WI38 (cell line): ENCODE results near the gene HNRNPA2B1.
A peak's percentile ranks its signal among the peaks of the same experiment; 100 is the strongest.

Experiments
- H3K4me3 ChIP-seq: 2 replicates; pipeline ENCODE4 v1.5.1; 2011; ENCODE audit warnings: low read depth, mild to moderate bottlenecking, control low read depth, low read length
- TF ChIP-seq, protein P1 (sequence below): IDR thresholded peaks from 2 replicates; pipeline ENCODE4 v1.5.1; 2012; ENCODE audit warnings: low read depth, mild to moderate bottlenecking, control low read depth, low read length

The HNRNPA2B1 gene

DNA sequence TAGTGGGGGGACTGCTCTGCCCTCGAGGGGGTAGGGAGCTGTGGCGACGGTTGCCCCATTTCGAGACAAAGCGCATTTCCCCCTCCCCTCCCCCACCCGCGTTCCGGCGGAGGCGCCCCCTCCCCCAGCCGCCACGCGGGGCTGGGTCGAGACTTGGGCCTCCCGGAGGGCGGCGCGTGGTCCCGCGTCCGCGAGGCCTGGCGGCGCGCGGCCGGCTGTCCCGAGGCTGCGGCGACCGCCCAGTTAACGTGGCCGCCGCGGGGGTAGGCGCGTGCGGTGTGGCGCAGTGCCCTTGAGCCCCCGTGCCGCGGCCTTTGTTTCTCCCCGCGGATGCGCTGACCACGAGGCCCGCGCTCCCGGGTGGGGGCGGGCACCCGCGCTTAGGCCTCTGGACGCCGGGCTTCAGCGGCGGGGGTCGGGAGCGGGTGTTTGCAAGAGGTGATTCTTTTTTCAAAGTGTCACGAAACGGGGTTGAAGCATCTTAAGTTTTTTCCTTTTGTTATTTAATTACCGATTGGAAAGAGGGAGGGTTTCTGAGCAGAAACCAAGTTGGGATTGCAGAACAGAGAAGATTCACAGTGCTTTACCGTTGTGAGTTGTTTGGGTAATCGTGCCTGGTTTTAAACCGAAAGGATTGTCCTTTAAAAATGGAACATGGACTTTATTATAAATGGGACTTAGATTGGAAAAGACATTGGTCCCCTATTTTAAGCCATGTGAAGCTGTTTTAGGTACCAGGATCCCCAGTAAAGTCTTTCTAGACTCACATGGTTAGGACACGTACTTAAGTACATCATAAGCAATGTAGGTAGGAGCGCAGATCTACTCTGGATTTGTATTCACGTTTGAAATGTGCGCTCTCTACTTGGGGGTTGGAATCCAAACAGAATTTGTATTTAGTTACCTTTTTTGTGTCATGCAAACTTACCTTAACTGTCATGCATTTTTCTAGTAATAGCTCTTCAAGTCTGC, 1.8 kb upstream of the HNRNPA2B1 start:
- TF ChIP-seq, protein P1, sequence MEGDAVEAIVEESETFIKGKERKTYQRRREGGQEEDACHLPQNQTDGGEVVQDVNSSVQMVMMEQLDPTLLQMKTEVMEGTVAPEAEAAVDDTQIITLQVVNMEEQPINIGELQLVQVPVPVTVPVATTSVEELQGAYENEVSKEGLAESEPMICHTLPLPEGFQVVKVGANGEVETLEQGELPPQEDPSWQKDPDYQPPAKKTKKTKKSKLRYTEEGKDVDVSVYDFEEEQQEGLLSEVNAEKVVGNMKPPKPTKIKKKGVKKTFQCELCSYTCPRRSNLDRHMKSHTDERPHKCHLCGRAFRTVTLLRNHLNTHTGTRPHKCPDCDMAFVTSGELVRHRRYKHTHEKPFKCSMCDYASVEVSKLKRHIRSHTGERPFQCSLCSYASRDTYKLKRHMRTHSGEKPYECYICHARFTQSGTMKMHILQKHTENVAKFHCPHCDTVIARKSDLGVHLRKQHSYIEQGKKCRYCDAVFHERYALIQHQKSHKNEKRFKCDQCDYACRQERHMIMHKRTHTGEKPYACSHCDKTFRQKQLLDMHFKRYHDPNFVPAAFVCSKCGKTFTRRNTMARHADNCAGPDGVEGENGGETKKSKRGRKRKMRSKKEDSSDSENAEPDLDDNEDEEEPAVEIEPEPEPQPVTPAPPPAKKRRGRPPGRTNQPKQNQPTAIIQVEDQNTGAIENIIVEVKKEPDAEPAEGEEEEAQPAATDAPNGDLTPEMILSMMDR, result no peak
- H3K4me3 ChIP-seq, result peak overlapping the region; percentile 100

- TF ChIP-seq, protein P1, result no peak
Measured at GRCh38 chr7:26201247-26202018, 887 bp upstream of the HNRNPA2B1 start, which contains the start of gene CBX3. Gene CBX3, plus strand, starts transcription at chr7:26201745. Its CDS starts 1,254 bp downstream, at chr7:26202999.

DNA sequence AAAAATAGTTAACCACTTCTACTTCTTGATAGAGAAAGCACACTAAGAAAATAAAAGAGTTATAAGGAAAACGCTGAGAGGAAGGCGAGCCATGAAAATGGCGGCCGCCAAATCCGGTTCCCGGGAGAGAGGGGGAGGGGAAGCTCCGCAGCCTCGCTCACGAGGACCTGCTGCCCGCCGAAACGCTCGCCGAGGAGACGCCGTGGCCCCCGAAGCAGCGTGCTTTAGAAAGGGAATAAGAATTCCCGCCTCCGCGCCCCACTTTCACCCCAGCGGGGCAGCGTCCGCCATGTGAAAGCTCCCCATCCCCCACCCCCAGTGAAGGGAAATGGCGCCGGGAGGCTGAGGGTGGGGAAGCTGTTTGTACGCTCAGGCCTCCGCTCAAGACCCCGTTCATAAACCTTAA, 505 bp downstream of the HNRNPA2B1 start:
- peak overlapping the region; percentile 100 for H3K4me3 ChIP-seq
- TF ChIP-seq, protein P1, result no peak

More at GRCh38 chr7:26201247-26202018, 887 bp upstream of the HNRNPA2B1 start, which contains the start of gene CBX3:
- H3K4me3 ChIP-seq, result peak within 1 kb of the TSS; percentile 100

GRCh38 chr7:26199301-26200037, 1.1 kb downstream of the HNRNPA2B1 start:
- TF ChIP-seq, protein P1, result no peak
- peak overlapping the region; percentile 100 for H3K4me3 ChIP-seq

GRCh38 chr7:26198781-26199169, 1.8 kb downstream of the HNRNPA2B1 start:
- TF ChIP-seq, protein P1, result no peak
- H3K4me3 ChIP-seq, result peak overlapping the region; percentile 100

DNA sequence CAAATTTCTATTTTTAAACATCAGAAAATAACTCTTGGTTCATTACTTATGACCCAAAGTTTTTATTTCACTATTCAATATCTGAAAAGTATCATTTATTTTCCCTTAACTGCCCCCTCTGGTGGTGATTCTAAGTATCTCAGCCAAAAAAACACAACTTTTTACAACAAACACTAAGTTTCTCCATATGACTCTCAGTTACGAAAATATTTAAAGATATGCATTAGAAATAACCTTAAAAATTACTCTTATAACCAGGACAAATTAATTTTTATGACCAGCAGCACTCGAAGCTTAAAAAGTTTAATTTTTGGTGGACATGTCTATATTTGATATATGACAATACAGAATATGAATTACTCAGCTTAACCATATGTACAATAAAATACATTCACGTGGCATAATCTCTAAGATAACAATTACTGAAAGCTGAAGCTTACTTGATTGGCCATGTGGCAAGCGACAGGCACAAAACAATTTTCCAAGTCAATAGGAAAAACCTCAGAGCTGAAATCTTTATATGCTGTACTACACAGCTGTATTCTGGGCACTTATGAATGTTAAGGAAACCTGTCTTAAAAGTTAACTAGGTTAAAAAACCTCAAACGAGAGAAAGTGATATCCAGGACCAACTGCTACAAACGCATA, 2.3 kb downstream of the HNRNPA2B1 start:
- H3K4me3 ChIP-seq, result peak overlapping the region; percentile 100
- TF ChIP-seq, protein P1, result peak; percentile 17; the same call in 1 of the 2 replicates
